GM23338 (cell line): ENCODE results near the gene BMP8A. TPM values are rescaled to one million over a fixed set of nuclear protein-coding genes. Genes with fewer than 3 reads are reported as not detected.

ENCODE experiments used
- CREB1 ChIP-seq: fragments of 250-450 bp; sonication (Bioruptor Pico); IDR thresholded peaks from 2 replicates; pipeline ENCODE4 v1.5.0; 2020; ENCODE audit warnings: low read depth, mild to moderate bottlenecking, moderate library complexity
- CTCF ChIP-seq, 2 experiments: fragments of 200-600 bp in 1 of 2; sonication (generic) in 1 of 2; conservative IDR thresholded peaks; 2 replicates each; pipeline versions ENCODE4 v1.5.1 to v1.6.1; 2016 to 2017; ENCODE audit warnings: antibody characterized with exemption in 2 of 2, low read depth in 2 of 2, mild to moderate bottlenecking in 2 of 2, moderate library complexity in 1 of 2
- EZH2 ChIP-seq: fragments of 200-600 bp; sonication (generic); IDR thresholded peaks from one replicate; pipeline ENCODE4 v1.8.0; 2017; ENCODE audit warnings: antibody characterized with exemption, mild to moderate bottlenecking, low read depth; ENCODE audit not compliant: unreplicated experiment
- EZH2phosphoT487 ChIP-seq: fragments of 200-600 bp; sonication (generic); IDR thresholded peaks from one replicate; pipeline ENCODE4 v1.8.1; 2018; ENCODE audit warnings: antibody characterized with exemption; ENCODE audit not compliant: unreplicated experiment
- JUNB ChIP-seq: IDR thresholded peaks from one replicate; pipeline ENCODE4 v1.6.1; 2016; ENCODE audit warnings: antibody characterized with exemption; ENCODE audit not compliant: unreplicated experiment
- NANOG ChIP-seq: IDR thresholded peaks from 2 replicates; pipeline ENCODE4 v1.6.1; 2016; ENCODE audit warnings: antibody characterized with exemption, borderline replicate concordance
- REST ChIP-seq: IDR thresholded peaks from one replicate; pipeline ENCODE4 v1.6.1; 2018; ENCODE audit warnings: antibody characterized with exemption; ENCODE audit not compliant: unreplicated experiment
- STAT1 ChIP-seq: IDR thresholded peaks from one replicate; pipeline ENCODE4 v1.6.1; 2016; ENCODE audit warnings: antibody characterized with exemption; ENCODE audit not compliant: unreplicated experiment
- ZNF114 ChIP-seq: fragments of 250-450 bp; sonication (Bioruptor Pico); IDR thresholded peaks from 2 replicates; pipeline ENCODE4 v1.5.0; 2020; ENCODE audit warnings: mild to moderate bottlenecking, moderate library complexity
- ZNF331 ChIP-seq: fragments of 250-450 bp; sonication (Bioruptor Pico); IDR thresholded peaks from 2 replicates; pipeline ENCODE4 v1.5.0; 2020; ENCODE audit warnings: low read depth, mild to moderate bottlenecking, moderate library complexity
- ZNF462 ChIP-seq: fragments of 250-450 bp; sonication (Bioruptor Pico); IDR thresholded peaks from 2 replicates; pipeline ENCODE4 v1.5.0; 2020; ENCODE audit warnings: mild to moderate bottlenecking, moderate library complexity
- polyA plus RNA-seq: library from polyadenylated mRNA; unstranded; fragments of >200 nt; fragmentation: Nextera tagmentation; extraction: Ambion mirVana; gene quantifications from 2 replicates; pipeline ENCODE4 v1.2.1, GENCODE V29; 2016
- total RNA-seq: library from RNA; depleted of rRNA; stranded (reverse); fragments of >200 nt; shearing (Covaris generic); gene quantifications from 2 replicates; pipeline ENCODE4 v1.2.3, GENCODE V29; 2014

BMP8A gene
- total and polyA plus RNA-seq, 2 experiments from 2014 or later, result 0.34 to 0.63 TPM

- TF ChIP-seq ZNF462 (CRISPR knock-in tag) (no peak), CTCF (conservative IDR thresholded peaks at IDR 0.05; ENCODE audit: low read depth in 2 of 2) (no peak), EZH2phosphoT487 (no peak), STAT1 (no peak), ZNF331 (CRISPR knock-in tag) (no peak), ZNF114 (CRISPR knock-in tag) (no peak), NANOG (no peak), CREB1 (no peak), JUNB (no peak), EZH2 (no peak), REST (no peak)
Observed at GRCh38 chr1:39529901-39530535, 38.6 kb downstream of the BMP8A start (continued).
